Cardiac fibroblast (primary cell): ENCODE results near the gene PRKG1.

ENCODE experiments used
- DNase-seq, 2 donors: peaks; one replicate each; pipeline versions ENCODE4 v3.0.0 to v3.0.0-alpha.2; 2010; ENCODE audit warnings: low read depth in 2 of 2
- H3K4me3 ChIP-seq, 2 donors: replicated peaks in 1 of 2; 1 replicate in 1 of 2; 2 replicates in 1 of 2; pipeline ENCODE4 v1.5.1; 2011; ENCODE audit warnings: low read depth in 2 of 2, low read length in 2 of 2, mild to moderate bottlenecking in 2 of 2, moderate library complexity in 1 of 2
- TF ChIP-seq, protein P1 (sequence below): IDR thresholded peaks from one replicate; pipeline ENCODE4 v1.5.1; 2011; ENCODE audit warnings: low read depth, mild to moderate bottlenecking, low read length, inconsistent platforms

The PRKG1 gene

GRCh38 chr10:52300599-52301277 lies 1226.5 kb downstream of the PRKG1 start:
- DNase-seq = no peak

GRCh38 chr10:52308251-52309031 lies 1234.2 kb downstream of the PRKG1 start:
- TF ChIP-seq, protein P1, sequence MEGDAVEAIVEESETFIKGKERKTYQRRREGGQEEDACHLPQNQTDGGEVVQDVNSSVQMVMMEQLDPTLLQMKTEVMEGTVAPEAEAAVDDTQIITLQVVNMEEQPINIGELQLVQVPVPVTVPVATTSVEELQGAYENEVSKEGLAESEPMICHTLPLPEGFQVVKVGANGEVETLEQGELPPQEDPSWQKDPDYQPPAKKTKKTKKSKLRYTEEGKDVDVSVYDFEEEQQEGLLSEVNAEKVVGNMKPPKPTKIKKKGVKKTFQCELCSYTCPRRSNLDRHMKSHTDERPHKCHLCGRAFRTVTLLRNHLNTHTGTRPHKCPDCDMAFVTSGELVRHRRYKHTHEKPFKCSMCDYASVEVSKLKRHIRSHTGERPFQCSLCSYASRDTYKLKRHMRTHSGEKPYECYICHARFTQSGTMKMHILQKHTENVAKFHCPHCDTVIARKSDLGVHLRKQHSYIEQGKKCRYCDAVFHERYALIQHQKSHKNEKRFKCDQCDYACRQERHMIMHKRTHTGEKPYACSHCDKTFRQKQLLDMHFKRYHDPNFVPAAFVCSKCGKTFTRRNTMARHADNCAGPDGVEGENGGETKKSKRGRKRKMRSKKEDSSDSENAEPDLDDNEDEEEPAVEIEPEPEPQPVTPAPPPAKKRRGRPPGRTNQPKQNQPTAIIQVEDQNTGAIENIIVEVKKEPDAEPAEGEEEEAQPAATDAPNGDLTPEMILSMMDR = peak; percentile 61
- DNase-seq = peak; percentile 86 to 91
- peak overlapping the region; percentile 32 to 48 for H3K4me3 ChIP-seq

More at GRCh38 chr10:52300599-52301277, 1226.5 kb downstream of the PRKG1 start:
- H3K4me3 ChIP-seq = no peak overlapping the region
- TF ChIP-seq, protein P1 = no peak

GRCh38 chr10:52312942-52313255 lies 1238.6 kb downstream of the PRKG1 start:
- peak overlapping the region; percentile 81 to 85 for H3K4me3 ChIP-seq
- TF ChIP-seq, protein P1 = no peak
- DNase-seq = no peak

GRCh38 chr10:52313256-52313932 lies 1239.1 kb downstream of the PRKG1 start:
- DNase-seq = no peak
- TF ChIP-seq, protein P1 = no peak
- peak overlapping the region; percentile 81 to 85 for H3K4me3 ChIP-seq

DNA sequence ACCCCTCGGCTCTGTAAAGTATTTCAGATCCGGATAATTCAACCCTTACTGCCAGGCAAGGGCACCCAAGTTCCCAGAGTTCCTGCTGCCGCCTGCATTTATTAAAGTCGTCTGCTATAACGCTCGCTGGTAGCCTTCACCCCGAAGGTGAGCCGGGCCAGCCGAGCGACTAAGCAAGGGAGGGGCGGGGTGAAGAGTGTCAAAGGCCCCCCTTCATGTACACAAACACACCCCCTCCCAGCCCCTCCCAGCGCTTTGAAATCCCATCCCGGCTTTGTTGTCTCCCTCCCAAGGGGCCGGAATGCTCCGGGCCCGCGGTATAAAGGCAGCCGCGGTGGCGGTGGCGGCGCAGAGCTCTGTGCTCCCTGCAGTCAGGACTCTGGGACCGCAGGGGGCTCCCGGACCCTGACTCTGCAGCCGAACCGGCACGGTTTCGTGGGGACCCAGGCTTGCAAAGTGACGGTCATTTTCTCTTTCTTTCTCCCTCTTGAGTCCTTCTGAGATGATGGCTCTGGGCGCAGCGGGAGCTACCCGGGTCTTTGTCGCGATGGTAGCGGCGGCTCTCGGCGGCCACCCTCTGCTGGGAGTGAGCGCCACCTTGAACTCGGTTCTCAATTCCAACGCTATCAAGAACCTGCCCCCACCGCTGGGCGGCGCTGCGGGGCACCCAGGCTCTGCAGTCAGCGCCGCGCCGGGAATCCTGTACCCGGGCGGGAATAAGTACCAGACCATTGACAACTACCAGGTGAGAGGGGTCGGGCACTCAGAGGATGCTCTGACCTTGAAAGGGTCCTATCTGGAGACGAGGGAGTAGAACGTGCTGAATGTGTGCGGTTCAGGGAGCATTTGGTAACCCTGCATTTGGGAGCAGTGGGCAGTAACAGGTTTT lies 1239.9 kb downstream of the PRKG1 start, which contains the start of gene DKK1:
Gene DKK1, plus strand, starts transcription at position 349 of the 889 bp plus-strand sequence. Its CDS starts 154 bp downstream, at position 503.
- peak; percentile 85 to 88 for DNase-seq
- H3K4me3 ChIP-seq = peak within 1 kb of the TSS; percentile 81 to 85
- TF ChIP-seq, protein P1 = peak; percentile 92
